Panc1 (cell line): ENCODE data around the gene FAM219B. TPM values are rescaled to one million over a fixed set of nuclear protein-coding genes. Genes with fewer than 3 reads are reported as not detected.

ENCODE experiments used
- ATAC-seq: fragments of 200-7000 bp; cut with Tn5 transposase; 2 replicates; pipeline ENCODE4 v1.9.1; 2020; ENCODE audit warnings: mild to moderate bottlenecking, moderate library complexity
- BruUV-seq: library from RNA; stranded (reverse); fragments of 400-500 nt; replicated peaks from 2 replicates; lab custom pipeline; 2021; lab: Mats Ljungman, UMichigan
- CTCF ChIA-PET: fragments of 300-600 bp; sonication (Branson Sonifier 250); formaldehyde crosslinking; loops from one replicate; lab custom pipeline; 2022; ENCODE audit warnings: antibody characterized with exemption; lab: Charles Lee
- POLR2A ChIA-PET: fragments of 300-600 bp; sonication (Branson Sonifier 250); formaldehyde crosslinking; loops from one replicate; lab custom pipeline; 2022; ENCODE audit warnings: antibody characterized with exemption; lab: Charles Lee
- DNase-seq: peaks from one replicate; pipeline ENCODE4 v3.0.0-alpha.2; 2010; ENCODE audit warnings: low read depth, low spot score
- H3K27ac ChIP-seq: 2 replicates; pipeline ENCODE4 v1.5.1; 2011; ENCODE audit warnings: mild to moderate bottlenecking, low read length, inconsistent platforms
- H3K27me3 ChIP-seq: fragments of 200-500 bp; sonication (Bioruptor generic); 2 replicates; pipeline ENCODE4 v1.6.0; 2014; ENCODE audit warnings: low read length, inconsistent platforms; ENCODE audit not compliant: control insufficient read depth, insufficient read depth
- H3K36me3 ChIP-seq: fragments of 200-500 bp; sonication (Bioruptor generic); 2 replicates; pipeline ENCODE4 v1.5.1; 2014; ENCODE audit warnings: inconsistent platforms, mild to moderate bottlenecking, low read length, moderate library complexity; ENCODE audit not compliant: control insufficient read depth, insufficient read depth
- H3K4me1 ChIP-seq: 2 replicates; pipeline ENCODE4 v1.5.1; 2011; ENCODE audit warnings: inconsistent platforms, mild to moderate bottlenecking, low read length, moderate library complexity; ENCODE audit not compliant: control insufficient read depth, insufficient read depth
- H3K4me3 ChIP-seq, 2 experiments: 2 replicates each; pipeline ENCODE4 v1.5.1; 2011 to 2012; ENCODE audit warnings: low read depth in 2 of 2, low read length in 2 of 2, mild to moderate bottlenecking in 2 of 2, inconsistent platforms in 1 of 2, moderate library complexity in 1 of 2
- H3K9me3 ChIP-seq: fragments of 200-500 bp; sonication (Bioruptor generic); 2 replicates; pipeline ENCODE4 v1.5.1; 2014; ENCODE audit warnings: low read depth, mild to moderate bottlenecking, inconsistent platforms, low read length, moderate library complexity; ENCODE audit not compliant: control insufficient read depth, insufficient read depth
- CTCF ChIP-seq: fragments of 450-650 bp; IDR thresholded peaks from 2 replicates; pipeline ENCODE4 v1.5.1; 2017; ENCODE audit warnings: mild to moderate bottlenecking
- POLR2AphosphoS5 ChIP-seq: IDR thresholded peaks from 2 replicates; pipeline ENCODE4 v1.6.1; 2012; ENCODE audit warnings: mild to moderate bottlenecking, low read depth, low read length, moderate library complexity
- REST ChIP-seq, 2 experiments: IDR thresholded peaks; 2 replicates each; pipeline ENCODE4 v1.6.1; 2011 to 2012; ENCODE audit warnings: low read depth in 2 of 2, control low read depth in 1 of 2, low read length in 1 of 2, mild to moderate bottlenecking in 1 of 2, moderate library complexity in 1 of 2; ENCODE audit not compliant: insufficient read depth in 1 of 2
- SIN3A ChIP-seq: IDR thresholded peaks from 2 replicates; pipeline ENCODE4 v1.6.1; 2012; ENCODE audit warnings: low read depth, mild to moderate bottlenecking, low read length, moderate library complexity, borderline replicate concordance; ENCODE audit not compliant: insufficient read depth
- TCF7L2 ChIP-seq: IDR thresholded peaks from 2 replicates; pipeline ENCODE4 v1.6.1; 2011; ENCODE audit warnings: mild to moderate bottlenecking, low read depth, low read length, inconsistent platforms
- in situ Hi-C: cut with HindIII; loops from 2 replicates; pipeline ENCODE4 v1.10.0; 2016; ENCODE audit warnings: low sequenced_read_pairs, low pct_unique_long_range_greater_than_20kb
- intact Hi-C: fragments of 100-400 bp; cut with micrococcal nuclease; formaldehyde crosslinking; loops from one replicate; pipeline ENCODE4 v1.10.0; 2022; ENCODE audit not compliant: unreplicated experiment
- total RNA-seq: library from RNA; stranded (reverse); gene quantifications from one replicate; pipeline ENCODE4 v1.2.1, GENCODE V29; 2021; ENCODE audit not compliant: unreplicated experiment

The FAM219B gene
- total RNA-seq, 1 experiment from 2014 or later, result 68.6 TPM

- ATAC-seq, result no peak
- Histone ChIP-seq H3K27me3 (no peaks in the 10 kb centered on the region), H3K9me3 (no peaks in the 10 kb centered on the region), H3K4me3 (no peak overlapping the region), H3K4me1 (peaks cover 13% of the 10 kb centered on the region), H3K36me3 (peaks cover 18% of the 10 kb centered on the region; the same call in 1 of the 2 replicates), H3K27ac (no peak overlapping the region)
- TF ChIP-seq POLR2AphosphoS5, result no peak
- ChIA-PET POLR2A (interaction anchor here (0.6 kb wide), 1 partner anchor 215 kb away, joined by 5 read pairs; no protein-coding TSS in a partner anchor), CTCF (no interaction called here)
- in situ Hi-C loops, result no loop called here
- no peak for DNase-seq
- intact Hi-C loops, result no loop called here
- BruUV-seq, result no TSS peak
Measured at GRCh38 chr15:74908635-74909034, 2.0 kb upstream of the FAM219B start.

GRCh38 chr15:74907163-74907870 lies 666 bp upstream of the FAM219B start:
- in situ Hi-C loops, result no loop called here

More at GRCh38 chr15:74907163-74907870, 666 bp upstream of the FAM219B start:
- intact Hi-C loops, result no loop called here
- CTCF ChIA-PET, result no interaction called here
- Histone ChIP-seq H3K36me3 (peaks cover 14% of the 10 kb centered on the region; the same call in 1 of the 2 replicates), H3K9me3 (no peaks in the 10 kb centered on the region), H3K27ac (peak overlapping the region; percentile 95), H3K27me3 (no peaks in the 10 kb centered on the region), H3K4me3 (peak overlapping the region; percentile 89 to 94), H3K4me1 (peaks cover 13% of the 10 kb centered on the region)
- POLR2A ChIA-PET, result interaction anchor here (0.7 kb wide), 1 partner anchor 24 kb away, joined by 10 read pairs; no protein-coding TSS in a partner anchor
- TF ChIP-seq TCF7L2 (no peak), SIN3A (no peak), POLR2AphosphoS5 (no peak), CTCF (no peak), REST (IDR thresholded peaks at IDR 0.05; ENCODE audit: insufficient read depth in 1 of 2, low read depth in 2 of 2, low read length in 1 of 2) (no peak)
- BruUV-seq, result TSS peak; percentile 93
- ATAC-seq (peak; percentile 58), DNase-seq (no peak)
